NK-92 treated with Interleukin-12 subunit alpha and Interleukin-12 subunit beta, amount 100 ng/mL, for 24 hours (cell line): Measurements from ENCODE around the gene AKT3.
"Not testable (repeated sequence)": the region's sequence is repeated elsewhere in the genome, so short reads cannot be mapped to it uniquely, and the experiment has no call there.

Source experiments
- DNase-seq: peaks from one replicate; lab custom pipeline; 2025; lab: John Stamatoyannopoulos, UW

Gene AKT3

GRCh38 chr1:243693800-243694199 is 156.2 kb downstream of the AKT3 start:
- DNase-seq = no peak

- DNase-seq = no peak
Measured at GRCh38 chr1:243686159-243686558, 163.9 kb downstream of the AKT3 start.

- no peak for DNase-seq
Measured at GRCh38 chr1:243680860-243681259, 169.2 kb downstream of the AKT3 start.

- no peak for DNase-seq
Measured at GRCh38 chr1:243672539-243673074, 177.4 kb downstream of the AKT3 start.

GRCh38 chr1:243667591-243667990 is 182.5 kb downstream of the AKT3 start:
- DNase-seq = no peak

- no peak for DNase-seq
Measured at GRCh38 chr1:243667133-243667532, 182.9 kb downstream of the AKT3 start.

GRCh38 chr1:243663651-243664050 is 186.4 kb downstream of the AKT3 start:
- DNase-seq = no peak

GRCh38 chr1:243662169-243662568 is 187.9 kb downstream of the AKT3 start:
- DNase-seq = not testable (repeated sequence)

GRCh38 chr1:243658594-243659105 is 191.4 kb downstream of the AKT3 start:
- no peak for DNase-seq

GRCh38 chr1:243657793-243658192 is 192.2 kb downstream of the AKT3 start:
- DNase-seq = no peak

GRCh38 chr1:243649530-243649929 is 200.5 kb downstream of the AKT3 start:
- not testable (repeated sequence) for DNase-seq

- DNase-seq = no peak
Measured at GRCh38 chr1:243646841-243647240, 203.2 kb downstream of the AKT3 start.

- DNase-seq = no peak
Measured at GRCh38 chr1:243645281-243645680, 204.8 kb downstream of the AKT3 start.

- no peak for DNase-seq
Measured at GRCh38 chr1:243642936-243643335, 207.1 kb downstream of the AKT3 start.

GRCh38 chr1:243639027-243639658 is 210.9 kb downstream of the AKT3 start:
- no peak for DNase-seq

GRCh38 chr1:243638186-243638585 is 211.9 kb downstream of the AKT3 start:
- no peak for DNase-seq

- DNase-seq = no peak
Measured at GRCh38 chr1:243628476-243628907, 221.6 kb downstream of the AKT3 start.

GRCh38 chr1:243623841-243624240 is 226.2 kb downstream of the AKT3 start:
- DNase-seq = no peak

GRCh38 chr1:243621973-243622372 is 228.1 kb downstream of the AKT3 start:
- DNase-seq = no peak

GRCh38 chr1:243620096-243620495 is 229.9 kb downstream of the AKT3 start:
- DNase-seq = no peak

GRCh38 chr1:243609698-243610097 is 240.3 kb downstream of the AKT3 start:
- DNase-seq = no peak

- DNase-seq = no peak
Measured at GRCh38 chr1:243605604-243606003, 244.4 kb downstream of the AKT3 start.

- DNase-seq = no peak
Measured at GRCh38 chr1:243601720-243602119, 248.3 kb downstream of the AKT3 start.

GRCh38 chr1:243598433-243598832 is 251.6 kb downstream of the AKT3 start:
- DNase-seq = no peak
